Mammary epithelial cell (primary cell): ENCODE data around the gene WIPI1.

ENCODE experiments used
- EZH2 ChIP-seq: IDR thresholded peaks from 2 replicates; pipeline ENCODE4 v1.6.1; 2012; ENCODE audit warnings: low read length, inconsistent platforms, borderline replicate concordance
- TF ChIP-seq, protein P1 (sequence below), 2 donors: IDR thresholded peaks in 1 of 2; conservative IDR thresholded peaks in 1 of 2; 2 replicates each; pipeline ENCODE4 v1.5.1; 2011 to 2012; ENCODE audit warnings: inconsistent platforms in 2 of 2, low read length in 2 of 2, mild to moderate bottlenecking in 2 of 2, control low read depth in 1 of 2, low read depth in 1 of 2; ENCODE audit not compliant: insufficient read depth in 1 of 2; ENCODE audit errors: extremely low read depth in 1 of 2

DNA sequence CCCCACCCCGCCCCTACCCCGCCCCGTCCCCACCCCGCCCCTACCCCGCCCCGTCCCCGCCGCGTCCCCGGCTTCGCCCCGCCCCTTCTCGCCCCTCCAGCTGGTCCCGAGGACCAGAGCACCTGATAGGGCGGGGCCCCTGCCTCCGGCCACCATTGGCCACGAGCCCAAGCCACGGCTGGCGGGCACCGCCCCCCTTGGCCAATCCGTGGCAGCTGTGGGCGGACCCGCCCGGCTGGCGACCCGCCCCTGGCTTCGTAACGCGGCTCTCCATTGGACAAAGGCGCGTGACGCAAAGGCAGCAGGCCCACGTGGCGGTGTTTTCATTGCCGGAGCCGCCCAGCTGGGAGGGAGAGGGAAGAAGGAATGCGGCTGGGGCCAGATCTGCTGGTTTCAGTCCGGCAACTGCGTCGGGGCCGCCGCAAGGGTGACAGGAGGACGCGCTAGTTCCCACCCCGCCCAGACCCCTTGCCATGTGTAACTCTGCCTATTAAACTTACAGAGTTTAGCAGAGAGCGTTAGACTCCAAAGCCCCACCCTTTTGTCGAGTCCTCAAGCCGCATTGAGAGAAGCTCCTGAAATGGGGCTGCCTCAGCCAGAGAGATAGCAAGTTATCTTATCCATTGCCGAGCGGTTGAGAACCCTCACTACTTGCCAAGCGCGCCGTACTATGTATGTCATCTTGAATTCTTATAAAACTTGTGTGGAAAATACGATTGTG, 403 bp upstream of the WIPI1 start:
- TF ChIP-seq, protein P1, sequence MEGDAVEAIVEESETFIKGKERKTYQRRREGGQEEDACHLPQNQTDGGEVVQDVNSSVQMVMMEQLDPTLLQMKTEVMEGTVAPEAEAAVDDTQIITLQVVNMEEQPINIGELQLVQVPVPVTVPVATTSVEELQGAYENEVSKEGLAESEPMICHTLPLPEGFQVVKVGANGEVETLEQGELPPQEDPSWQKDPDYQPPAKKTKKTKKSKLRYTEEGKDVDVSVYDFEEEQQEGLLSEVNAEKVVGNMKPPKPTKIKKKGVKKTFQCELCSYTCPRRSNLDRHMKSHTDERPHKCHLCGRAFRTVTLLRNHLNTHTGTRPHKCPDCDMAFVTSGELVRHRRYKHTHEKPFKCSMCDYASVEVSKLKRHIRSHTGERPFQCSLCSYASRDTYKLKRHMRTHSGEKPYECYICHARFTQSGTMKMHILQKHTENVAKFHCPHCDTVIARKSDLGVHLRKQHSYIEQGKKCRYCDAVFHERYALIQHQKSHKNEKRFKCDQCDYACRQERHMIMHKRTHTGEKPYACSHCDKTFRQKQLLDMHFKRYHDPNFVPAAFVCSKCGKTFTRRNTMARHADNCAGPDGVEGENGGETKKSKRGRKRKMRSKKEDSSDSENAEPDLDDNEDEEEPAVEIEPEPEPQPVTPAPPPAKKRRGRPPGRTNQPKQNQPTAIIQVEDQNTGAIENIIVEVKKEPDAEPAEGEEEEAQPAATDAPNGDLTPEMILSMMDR (conservative IDR thresholded peaks at IDR 0.05 in 1 of 2, IDR thresholded peaks at IDR 0.05 in 1 of 2; ENCODE audit: extremely low read depth in 1 of 2, insufficient read depth in 1 of 2, low read depth in 1 of 2, low read length in 2 of 2) = no peak
- TF ChIP-seq EZH2 = no peak
